ENCODE data around the gene HDGF. TPM values are rescaled to one million over a fixed set of nuclear protein-coding genes. Genes with fewer than 3 reads are reported as not detected.

The HDGF gene
- total RNA-seq, result 125 and 164 TPM in 2 replicates

GRCh38 chr1:156751451-156751756 is at the start of gene HDGF:
Gene HDGF, minus strand, starts transcription at chr1:156751675. Its CDS starts 246 bp downstream, at chr1:156751429.

GRCh38 chr1:156767101-156767878 is 15.8 kb upstream of the HDGF start, which contains the start of gene PRCC:
Gene PRCC, plus strand, starts transcription at chr1:156767535. Its CDS starts 237 bp downstream, at chr1:156767772.

GRCh38 chr1:156740741-156741480 is 10.6 kb downstream of the HDGF start, which contains the start of gene MRPL24:
Gene MRPL24, minus strand, starts transcription at chr1:156741088. Its CDS starts 2,384 bp downstream, at chr1:156738704.

GRCh38 chr1:156728599-156729462 is 22.6 kb downstream of the HDGF start, which contains the start of gene ISG20L2:
Gene ISG20L2, minus strand, starts transcription at chr1:156728766. Its CDS starts 1,114 bp downstream, at chr1:156727652.

GRCh38 chr1:156727926-156728598 is 23.4 kb downstream of the HDGF start, which contains the start of gene METTL25B:
Gene METTL25B, plus strand, starts transcription at chr1:156728469. Its CDS starts 636 bp downstream, at chr1:156729105.

GRCh38 chr1:156705321-156705917 is 46.1 kb downstream of the HDGF start, which contains the start of gene CRABP2:
Gene CRABP2, minus strand, starts transcription at chr1:156705583. Its CDS starts 137 bp downstream, at chr1:156705446.

Other genes starting within 250 kb of the HDGF start
- 6.0 and 16.6 TPM in 2 replicates for gene IQGAP3, start 179.1 kb downstream of the HDGF start, total RNA-seq
- not detected in 2 replicates for gene TTC24, start 172.0 kb downstream of the HDGF start, total RNA-seq
- gene NAXE, start 159.9 kb downstream of the HDGF start, total RNA-seq, result 49.4 and 59.5 TPM in 2 replicates
- gene GPATCH4, start 150.2 kb downstream of the HDGF start, total RNA-seq, result 8.7 and 18.0 TPM in 2 replicates
- not detected in 2 replicates for gene HAPLN2, start 132.3 kb downstream of the HDGF start, total RNA-seq
- gene BCAN, start 109.6 kb downstream of the HDGF start, total RNA-seq, result not detected in 2 replicates
- gene NES, start 74.3 kb downstream of the HDGF start, total RNA-seq, result 43.7 and 57.4 TPM in 2 replicates
- 13.8 and 24.8 TPM in 2 replicates for gene CRABP2, start 46.1 kb downstream of the HDGF start, total RNA-seq
- 12.4 and 15.2 TPM in 2 replicates for gene METTL25B, start 23.2 kb downstream of the HDGF start, total RNA-seq
- gene ISG20L2, start 22.9 kb downstream of the HDGF start, total RNA-seq, result 8.9 and 10.9 TPM in 2 replicates
- 35.4 and 54.9 TPM in 2 replicates for gene MRPL24, start 10.6 kb downstream of the HDGF start, total RNA-seq
- 15.6 and 15.8 TPM in 2 replicates for gene PRCC, start 15.9 kb upstream of the HDGF start, total RNA-seq
- gene SH2D2A, start 65.2 kb upstream of the HDGF start, total RNA-seq, result 0.13 TPM in 1 of 2 replicates, not detected in the other
- gene INSRR, start 107.4 kb upstream of the HDGF start, total RNA-seq, result under 0.01 TPM in 1 of 2 replicates, not detected in the other
- gene NTRK1, start 109.2 kb upstream of the HDGF start, total RNA-seq, result 0.03 and 0.07 TPM in 2 replicates
- gene PEAR1, start 142.0 kb upstream of the HDGF start, total RNA-seq, result 12.7 and 15.9 TPM in 2 replicates
- gene LRRC71, start 169.0 kb upstream of the HDGF start, total RNA-seq, result 0.13 TPM in 1 of 2 replicates, not detected in the other